IMR-90 (cell line): ENCODE measurements around the gene MPND. TPM values are rescaled to one million over a fixed set of nuclear protein-coding genes. Genes with fewer than 3 reads are reported as not detected.
A peak's percentile ranks its signal among the peaks of the same experiment; 100 is the strongest.

Source experiments
- ATAC-seq: fragments of 200-7000 bp; cut with Tn5 transposase; 2 replicates; pipeline ENCODE4 v1.9.1; 2020; ENCODE audit warnings: low read depth, mild to moderate bottlenecking, moderate library complexity
- BruUV-seq: library from RNA; stranded (reverse); fragments of 400-500 nt; replicated peaks from 2 replicates; lab custom pipeline; 2021; lab: Mats Ljungman, UMichigan
- CTCF ChIA-PET: fragments of 300-600 bp; formaldehyde crosslinking; extraction: SDS; loops from one replicate; lab custom pipeline; 2021; ENCODE audit warnings: antibody characterized with exemption; lab: Yijun Ruan, JAX
- POLR2A ChIA-PET: fragments of 300-600 bp; sonication (Branson Sonifier 250); formaldehyde crosslinking; loops from one replicate; lab custom pipeline; 2022; ENCODE audit warnings: antibody characterized with exemption; ENCODE audit not compliant: unreplicated experiment; lab: Charles Lee
- DNase-seq: peaks from one replicate; pipeline ENCODE4 v3.0.0; 2013
- H2AFZ ChIP-seq: replicated peaks from 2 replicates; pipeline ENCODE3; 2013; ENCODE audit warnings: low read length, mild to moderate bottlenecking; ENCODE audit not compliant: poor library complexity
- H2AK5ac ChIP-seq: 2 replicates; pipeline ENCODE4 v1.6.1; 2013; ENCODE audit warnings: low read depth, low read length, inconsistent platforms
- H2AK9ac ChIP-seq: replicated peaks from 2 replicates; pipeline ENCODE3; 2013; ENCODE audit warnings: mild to moderate bottlenecking, low read depth, low read length, moderate library complexity; ENCODE audit not compliant: poor library complexity
- H2BK120ac ChIP-seq: 2 replicates; pipeline ENCODE4 v1.6.1; 2013; ENCODE audit warnings: low read depth, low read length, inconsistent platforms
- H2BK15ac ChIP-seq: 3 replicates; pipeline ENCODE4 v1.6.1; 2013; ENCODE audit warnings: low read depth, low read length, inconsistent platforms
- H2BK20ac ChIP-seq: 2 replicates; pipeline ENCODE4 v1.6.1; 2013; ENCODE audit warnings: low read depth, mild to moderate bottlenecking, inconsistent platforms, low read length, moderate library complexity
- H2BK5ac ChIP-seq: 2 replicates; pipeline ENCODE4 v1.6.1; 2013; ENCODE audit warnings: mild to moderate bottlenecking, low read depth, low read length, inconsistent platforms; ENCODE audit not compliant: poor library complexity, severe bottlenecking
- H3K14ac ChIP-seq: replicated peaks from 2 replicates; pipeline ENCODE4 v1.6.1; 2013; ENCODE audit warnings: low read depth, low read length, inconsistent platforms
- H3K18ac ChIP-seq: 2 replicates; pipeline ENCODE4 v1.6.1; 2013; ENCODE audit warnings: low read depth, low read length, control low read depth
- H3K23ac ChIP-seq: 2 replicates; pipeline ENCODE4 v1.6.1; 2013; ENCODE audit warnings: low read depth, low read length, inconsistent platforms
- H3K27ac ChIP-seq: 2 replicates; pipeline ENCODE4 v1.5.1; 2013; ENCODE audit warnings: mild to moderate bottlenecking, control low read depth, low read length; ENCODE audit not compliant: insufficient read depth
- H3K27me3 ChIP-seq: 2 replicates; pipeline ENCODE4 v1.6.1; 2013; ENCODE audit warnings: low read length; ENCODE audit not compliant: control insufficient read depth, insufficient read depth
- H3K36me3 ChIP-seq: 2 replicates; pipeline ENCODE4 v1.6.1; 2013; ENCODE audit warnings: low read length, mixed read lengths; ENCODE audit not compliant: control insufficient read depth, insufficient read depth
- H3K4ac ChIP-seq: 2 replicates; pipeline ENCODE4 v1.6.1; 2013; ENCODE audit warnings: low read depth, low read length, inconsistent platforms
- H3K4me1 ChIP-seq: 2 replicates; pipeline ENCODE4 v1.6.1; 2013; ENCODE audit warnings: low read length, mixed read lengths; ENCODE audit not compliant: control insufficient read depth, insufficient read depth
- H3K4me2 ChIP-seq: 2 replicates; pipeline ENCODE4 v1.6.1; 2013; ENCODE audit warnings: low read depth, mild to moderate bottlenecking, control low read depth, low read length, moderate library complexity
- H3K4me3 ChIP-seq: 2 replicates; pipeline ENCODE4 v1.5.1; 2013; ENCODE audit warnings: low read depth, mild to moderate bottlenecking, control low read depth, low read length, moderate library complexity; ENCODE audit not compliant: insufficient read depth
- H3K56ac ChIP-seq: 2 replicates; pipeline ENCODE4 v1.6.1; 2013; ENCODE audit warnings: low read length, inconsistent platforms; ENCODE audit not compliant: insufficient read depth; ENCODE audit errors: extremely low read depth
- H3K79me1 ChIP-seq, 2 experiments: 2 replicates each; pipeline ENCODE4 v1.6.1; 2013; ENCODE audit warnings: low read length in 2 of 2, inconsistent platforms in 1 of 2, low read depth in 1 of 2
- H3K9ac ChIP-seq: 2 replicates; pipeline ENCODE4 v1.6.1; 2013; ENCODE audit warnings: low read depth, low read length, control low read depth
- H3K9me1 ChIP-seq: 2 replicates; pipeline ENCODE4 v1.6.1; 2013; ENCODE audit warnings: low read length, inconsistent platforms; ENCODE audit not compliant: insufficient read depth
- H3K9me3 ChIP-seq: 2 replicates; pipeline ENCODE4 v1.6.1; 2013; ENCODE audit warnings: low read length; ENCODE audit not compliant: control insufficient read depth, insufficient read depth
- H4K20me1 ChIP-seq: 2 replicates; pipeline ENCODE4 v1.6.1; 2013; ENCODE audit warnings: low read length, inconsistent platforms; ENCODE audit not compliant: insufficient read depth
- H4K5ac ChIP-seq: 2 replicates; pipeline ENCODE4 v1.6.1; 2013; ENCODE audit warnings: mild to moderate bottlenecking, low read depth, low read length, control low read depth
- H4K8ac ChIP-seq, 2 experiments: 2 replicates each; pipeline ENCODE4 v1.6.1; 2013; ENCODE audit warnings: low read depth in 2 of 2, low read length in 2 of 2, control low read depth in 1 of 2, inconsistent platforms in 1 of 2
- H4K91ac ChIP-seq: 2 replicates; pipeline ENCODE4 v1.6.1; 2013; ENCODE audit warnings: low read depth, low read length, inconsistent platforms; ENCODE audit not compliant: insufficient read depth
- BHLHE40 ChIP-seq: fragments of 150-350 bp; IDR thresholded peaks from 2 replicates; pipeline ENCODE4 v1.6.1; 2016; ENCODE audit warnings: mild to moderate bottlenecking, low read depth, low read length
- CEBPB ChIP-seq: IDR thresholded peaks from 2 replicates; pipeline ENCODE4 v1.6.1; 2012; ENCODE audit warnings: low read depth, low read length, improper control_type of control experiment
- CHD1 ChIP-seq: IDR thresholded peaks from 2 replicates; pipeline ENCODE4 v1.6.1; 2012; ENCODE audit warnings: low read depth, low read length, improper control_type of control experiment
- CTCF ChIP-seq: conservative IDR thresholded peaks from 2 replicates; pipeline ENCODE4 v1.5.1; 2012; ENCODE audit warnings: mild to moderate bottlenecking, low read depth, low read length, improper control_type of control experiment
- ELK1 ChIP-seq: fragments of 150-350 bp; IDR thresholded peaks from 2 replicates; pipeline ENCODE4 v1.6.1; 2016; ENCODE audit warnings: low read depth, mild to moderate bottlenecking, low read length, moderate library complexity, borderline replicate concordance
- FOS ChIP-seq: fragments of 150-350 bp; IDR thresholded peaks from 2 replicates; pipeline ENCODE4 v1.6.1; 2016; ENCODE audit warnings: low read depth, low read length
- MAFK ChIP-seq: IDR thresholded peaks from 2 replicates; pipeline ENCODE4 v1.6.1; 2012; ENCODE audit warnings: low read depth, low read length, improper control_type of control experiment
- MAZ ChIP-seq: IDR thresholded peaks from 2 replicates; pipeline ENCODE4 v1.6.1; 2012; ENCODE audit warnings: low read depth, mild to moderate bottlenecking, low read length, improper control_type of control experiment, moderate library complexity, borderline replicate concordance
- MXI1 ChIP-seq: IDR thresholded peaks from 2 replicates; pipeline ENCODE4 v1.6.1; 2012; ENCODE audit warnings: low read depth, mild to moderate bottlenecking, low read length, moderate library complexity, borderline replicate concordance
- NFE2L2 ChIP-seq: fragments of 150-350 bp; IDR thresholded peaks from 2 replicates; pipeline ENCODE4 v1.6.1; 2016; ENCODE audit warnings: low read depth, mild to moderate bottlenecking, low read length
- POLR2A ChIP-seq: IDR thresholded peaks from 2 replicates; pipeline ENCODE4 v1.6.1; 2012; ENCODE audit warnings: mild to moderate bottlenecking, low read depth, low read length
- RAD21 ChIP-seq: IDR thresholded peaks from 2 replicates; pipeline ENCODE4 v1.6.1; 2012; ENCODE audit warnings: low read length, improper control_type of control experiment
- RFX5 ChIP-seq: IDR thresholded peaks from 2 replicates; pipeline ENCODE4 v1.8.0; 2012; ENCODE audit warnings: low read depth, mild to moderate bottlenecking, low read length, moderate library complexity
- SMC3 ChIP-seq: fragments of 150-350 bp; IDR thresholded peaks from 2 replicates; pipeline ENCODE4 v1.6.1; 2016; ENCODE audit warnings: low read depth, mild to moderate bottlenecking, antibody characterized with exemption, low read length, moderate library complexity
- USF2 ChIP-seq: fragments of 150-350 bp; IDR thresholded peaks from 2 replicates; pipeline ENCODE4 v1.6.1; 2017; ENCODE audit warnings: mild to moderate bottlenecking, antibody characterized with exemption, low read length, low read depth
- WGBS, 2 experiments: methylation state at CpG; one replicate each; pipeline versions ENCODE4 v1.1.5 to v1.1.7; 2013; ENCODE audit warnings: missing lambda C conversion rate in 2 of 2; ENCODE audit not compliant: insufficient read length in 1 of 2; ENCODE audit errors: extremely low coverage in 2 of 2; 5-methylcytosine and 5-hydroxymethylcytosine counted together
- dilution Hi-C: fragments of 300-500 bp; cut with HindIII; formaldehyde crosslinking; loops from one replicate; pipeline ENCODE4 v1.14.3; 2018; ENCODE audit warnings: low sequenced_read_pairs; ENCODE audit not compliant: unreplicated experiment
- in situ Hi-C: fragments of 300-500 bp; cut with MboI; formaldehyde crosslinking; loops from 3 replicates; pipeline ENCODE4 v1.14.3; 2019; ENCODE audit warnings: low sequenced_read_pairs, inconsistent platforms, mixed read lengths
- intact Hi-C: fragments of 100-400 bp; cut with micrococcal nuclease; formaldehyde crosslinking; loops from 2 replicates; pipeline ENCODE4 v1.10.0; 2022
- polyA plus RNA-seq, 3 experiments: library from polyadenylated mRNA; depleted of rRNA; stranded (reverse); fragments of >200 nt; gene quantifications; 2 replicates each; pipeline ENCODE4 v1.2.3, GENCODE V29; 2012; ENCODE audit warnings: low replicate concordance in 1 of 3
- total RNA-seq: library from RNA; depleted of rRNA; stranded (reverse); fragments of >200 nt; gene quantifications from 2 replicates; pipeline ENCODE4 v1.2.3, GENCODE V29; 2012

The MPND gene
- total and polyA plus RNA-seq, 2 of the 4 experiments (the other 2 are of a cell fraction), result 2.3 to 8.1 TPM

- H2AFZ ChIP-seq, result no peak overlapping the region
- H3K27ac ChIP-seq, result peak overlapping the region; percentile 31
- 0 out of 2 replicates have a peak overlapping the region, but pooled peaks have one; percentile 7 for H2AK5ac ChIP-seq
- H3K36me3 ChIP-seq, result peaks cover 36% of the 10 kb centered on the region
- H2AK9ac ChIP-seq, result no peak overlapping the region
- no TSS peak for BruUV-seq
- H2BK5ac ChIP-seq, result peak overlapping the region; percentile 27
- no peak overlapping the region for H2BK120ac ChIP-seq
- no peak overlapping the region; the same call in 1 of the 2 replicates for H4K5ac ChIP-seq
- peaks cover 22% of the 10 kb centered on the region for H3K4me1 ChIP-seq
- peaks cover 21% of the 10 kb centered on the region for H3K9me1 ChIP-seq
- no peak overlapping the region for H3K9ac ChIP-seq
- in situ Hi-C loops, result no loop called here
- H4K91ac ChIP-seq, result no peak overlapping the region
- 82% methylated on average over 9 of the region's 19 CpGs; no CpG with 5 or more reads in 1 of the 2 experiments for WGBS, 2 experiments
- no peak overlapping the region for H3K56ac ChIP-seq
- H4K8ac ChIP-seq, result peak overlapping the region in 1 of 2 experiments; percentile 49; a peak in 1 of 4 replicates
- DNase-seq (peak; percentile 36), ATAC-seq (no peak; the same call in 1 of the 2 replicates)
- H3K4ac ChIP-seq, result peak overlapping the region; percentile 72
- H3K9me3 ChIP-seq, result no peaks in the 10 kb centered on the region
- H2BK20ac ChIP-seq, result no peak overlapping the region
- peaks cover 20 to 83% of the 10 kb centered on the region in 2 experiments for H3K79me1 ChIP-seq
- no peak overlapping the region for H3K4me2 ChIP-seq
- H3K14ac ChIP-seq, result no peak overlapping the region
- H3K18ac ChIP-seq, result no peak overlapping the region
- no peaks in the 10 kb centered on the region for H3K27me3 ChIP-seq
- no peak overlapping the region for H2BK15ac ChIP-seq
- peak overlapping the region; percentile 8; the same call in 1 of the 2 replicates for H3K23ac ChIP-seq
- CTCF ChIA-PET, result no interaction called here
- POLR2A ChIA-PET, result no interaction called here
- intact Hi-C loops, result no loop called here
- peaks cover 35% of the 10 kb centered on the region for H4K20me1 ChIP-seq
- dilution Hi-C loops, result no loop called here
- H3K4me3 ChIP-seq, result no peak overlapping the region
- TF ChIP-seq RFX5 (no peak), CHD1 (no peak), RAD21 (no peak), FOS (no peak), USF2 (no peak), CEBPB (no peak), MXI1 (no peak), NFE2L2 (no peak), POLR2A (no peak), SMC3 (no peak), MAZ (no peak), CTCF (no peak), BHLHE40 (no peak), MAFK (no peak), ELK1 (no peak)
Observed at GRCh38 chr19:4368128-4368820, 24.9 kb downstream of the MPND start.
